ELF-1 (cell line): ENCODE measurements around the gene PLEKHO2.

Experiments used
- DNase-seq: peaks from one replicate; pipeline ENCODE4 v3.0.0-alpha.2; 2016; ENCODE audit warnings: low read depth, low spot score

PLEKHO2 gene

DNA sequence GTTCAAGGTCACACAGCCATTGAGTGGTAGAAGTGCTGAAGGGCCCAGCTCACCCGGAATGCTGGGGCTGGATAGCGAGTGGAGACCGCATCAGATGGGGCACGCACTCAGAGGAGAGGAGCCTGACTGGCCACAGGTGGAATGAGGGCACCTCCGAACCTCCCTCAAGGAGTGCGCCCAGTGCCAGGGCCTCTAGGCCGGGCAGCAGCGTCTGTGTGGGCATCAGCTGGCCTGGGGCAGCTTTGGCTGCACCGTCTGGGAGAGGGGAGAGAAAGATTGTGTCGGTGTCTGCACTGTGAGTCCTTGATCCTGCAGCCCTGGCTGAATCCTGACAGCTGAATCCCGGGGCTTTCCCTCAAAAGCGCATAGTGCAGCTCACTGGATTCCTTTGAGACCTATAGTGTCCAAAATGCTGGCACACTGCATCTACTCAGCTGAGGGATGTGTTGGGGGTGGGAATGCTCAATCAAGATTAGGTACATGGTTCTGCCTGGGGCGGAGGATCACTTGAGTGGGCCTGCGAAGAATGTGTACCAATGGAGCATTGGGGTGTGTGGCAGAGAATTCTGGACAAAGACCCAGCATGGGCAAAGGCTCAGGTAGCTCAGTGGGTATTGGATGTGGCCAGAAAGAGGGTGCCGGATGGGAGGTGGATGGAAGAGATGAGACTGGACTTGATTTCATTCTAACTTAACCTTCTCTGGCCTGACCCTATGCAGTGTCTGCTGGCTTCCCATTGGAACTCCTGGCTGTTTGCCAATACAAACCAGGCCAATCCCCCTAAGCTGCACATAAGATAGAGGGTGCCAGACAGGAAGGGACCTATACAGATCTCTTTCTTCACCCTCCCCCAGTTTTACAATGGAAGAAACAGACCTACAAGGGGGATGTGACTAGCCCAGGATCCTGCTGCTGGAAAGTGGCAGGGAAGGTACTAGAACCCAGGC, 70.9 kb downstream of the PLEKHO2 start:
- no peak for DNase-seq

DNA sequence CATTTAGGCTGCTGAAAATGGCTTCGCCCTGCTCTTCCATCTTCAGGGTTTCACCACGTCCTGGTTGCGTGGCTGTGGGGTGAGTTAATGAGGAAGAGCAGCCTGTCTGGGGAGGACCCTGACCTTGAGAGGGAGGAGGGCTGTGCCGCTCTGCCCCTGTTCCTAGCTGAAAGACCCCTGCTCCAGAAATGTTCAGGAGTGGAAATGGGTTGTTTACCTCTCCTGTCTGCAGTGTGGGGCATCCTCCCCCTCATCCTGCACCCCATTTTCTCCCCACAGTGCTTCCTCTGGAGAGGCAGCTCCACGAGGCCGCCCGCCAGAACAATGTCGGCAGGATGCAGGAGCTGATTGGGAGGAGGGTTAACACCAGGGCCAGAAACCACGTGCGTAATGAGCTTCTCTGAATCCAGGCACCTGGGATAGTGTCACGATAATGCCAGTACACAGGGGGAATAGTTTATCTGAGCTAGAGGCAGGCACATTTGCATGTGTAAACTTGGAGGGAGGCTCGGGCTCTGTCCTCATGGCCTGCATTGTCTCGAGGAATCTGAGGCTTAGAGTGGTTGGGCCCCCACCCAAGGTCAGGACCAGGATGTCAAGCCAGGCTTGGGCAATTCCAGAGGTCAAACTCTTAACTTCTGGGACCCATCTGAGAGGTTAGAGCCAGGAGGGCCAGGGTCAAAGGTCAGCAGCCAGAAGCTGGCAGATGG, 74.0 kb downstream of the PLEKHO2 start:
- DNase-seq, result peak; percentile 40

DNA sequence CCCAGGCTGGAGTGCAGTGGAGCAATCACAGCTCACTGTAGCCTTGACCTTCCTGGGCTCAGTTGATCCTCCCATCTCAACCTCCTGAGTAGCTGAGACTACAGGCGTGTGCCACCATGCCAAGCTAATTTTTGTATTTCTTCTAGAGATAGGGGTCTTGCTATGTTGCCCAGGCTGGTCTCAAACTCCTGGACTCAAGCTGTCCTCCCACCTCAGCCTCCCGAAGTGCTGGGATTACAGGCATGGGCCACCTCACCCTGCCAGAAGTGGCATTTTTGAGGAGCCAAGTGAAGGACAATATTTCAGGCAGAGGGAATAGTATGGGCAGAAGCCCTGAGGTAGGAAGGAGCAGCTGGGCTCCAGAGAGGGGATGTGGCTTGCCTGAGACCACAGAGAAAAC, 74.7 kb downstream of the PLEKHO2 start:
- DNase-seq, result no peak

DNA sequence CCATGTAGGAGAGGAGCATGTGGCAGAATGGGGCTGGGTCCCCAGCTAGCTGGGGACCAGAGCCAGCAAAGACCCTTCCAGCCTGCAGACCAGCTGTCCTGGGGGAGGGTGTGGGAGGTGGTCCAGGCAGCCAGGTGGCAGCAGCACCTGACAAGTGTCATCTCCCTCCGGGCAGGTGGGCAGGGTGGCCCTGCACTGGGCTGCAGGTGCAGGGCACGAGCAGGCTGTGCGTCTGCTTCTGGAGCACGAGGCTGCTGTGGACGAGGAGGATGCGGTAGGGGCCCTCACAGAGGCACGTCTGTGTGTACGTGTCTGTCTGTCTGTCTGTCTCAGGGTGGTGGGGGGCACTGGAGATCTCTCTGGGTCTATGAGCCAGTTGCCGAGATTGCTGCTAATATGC, 75.5 kb downstream of the PLEKHO2 start:
- DNase-seq, result no peak
